GM12892 (cell line): Measurements from ENCODE around the gene FGF7.
"Not testable (repeated sequence)": the region's sequence is repeated elsewhere in the genome, so short reads cannot be mapped to it uniquely, and the experiment has no call there.

ENCODE experiments used
- POLR2A ChIP-seq: IDR thresholded peaks from 2 replicates; pipeline ENCODE4 v1.6.1; 2011; ENCODE audit warnings: low read depth, low read length, control low read depth
- POLR2AphosphoS5 ChIP-seq: IDR thresholded peaks from 2 replicates; pipeline ENCODE4 v1.6.1; 2011; ENCODE audit warnings: low read depth, low read length, control low read depth

DNA sequence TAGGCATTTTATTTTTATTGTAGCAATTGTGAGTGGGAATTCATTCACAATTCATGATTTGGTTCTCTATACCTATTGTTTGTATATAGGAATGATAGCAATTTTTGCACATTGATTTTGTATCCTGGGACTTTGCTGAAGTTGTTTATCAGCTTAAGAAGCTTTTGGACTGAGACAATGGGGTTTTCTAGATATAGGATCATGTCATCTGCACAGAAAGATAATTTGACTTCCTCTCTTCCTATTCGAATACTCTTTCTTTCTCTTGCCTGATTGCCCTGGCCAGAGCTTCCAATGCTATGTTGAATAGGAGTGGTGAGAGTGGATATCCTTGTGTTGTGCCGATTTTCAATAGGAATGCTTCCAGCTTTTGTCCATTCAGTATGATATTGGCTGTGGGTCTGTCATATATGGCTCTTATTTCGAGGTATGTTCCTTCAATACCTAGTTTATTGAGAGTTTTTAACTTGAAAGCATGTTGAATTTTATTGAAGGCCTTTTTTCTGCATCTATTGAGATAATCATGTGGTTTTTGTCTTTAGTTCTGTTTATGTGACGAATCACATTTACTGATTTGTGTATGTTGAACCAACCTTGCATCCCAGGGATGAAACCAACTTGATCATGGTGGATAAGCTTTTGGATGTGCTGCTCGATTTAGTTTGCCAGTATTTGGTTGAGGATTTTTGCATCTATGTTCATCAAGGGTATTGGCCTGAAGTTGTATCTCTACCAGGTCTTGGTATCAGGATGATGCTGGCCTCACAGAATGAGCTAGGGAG lies 20.3 kb upstream of the FGF7 start:
- not testable (repeated sequence) for TF ChIP-seq POLR2A, POLR2AphosphoS5
